Smooth muscle cell (in vitro differentiated cells): ENCODE measurements around the gene VWA1. TPM values are rescaled to one million over a fixed set of nuclear protein-coding genes. Genes with fewer than 3 reads are reported as not detected.
"Not testable (repeated sequence)": the region's sequence is repeated elsewhere in the genome, so short reads cannot be mapped to it uniquely, and the experiment has no call there.

Source experiments
- DNase-seq: peaks from one replicate; lab custom pipeline; 2025; ENCODE audit not compliant: unreplicated experiment; lab: John Stamatoyannopoulos, UW
- H2AFZ ChIP-seq: fragments of 200-600 bp; sonication (generic); 2 replicates; pipeline ENCODE4 v1.6.0; 2016; ENCODE audit warnings: antibody characterized with exemption, low read depth, mild to moderate bottlenecking
- H3F3A ChIP-seq: fragments of 200-600 bp; sonication (generic); 2 replicates; pipeline ENCODE4 v1.6.0; 2017; ENCODE audit warnings: antibody characterized with exemption, low read depth
- H3K27ac ChIP-seq: fragments of 200-600 bp; sonication (generic); 2 replicates; pipeline ENCODE4 v1.5.1; 2016; ENCODE audit warnings: low read depth, mild to moderate bottlenecking
- H3K27me3 ChIP-seq: fragments of 200-600 bp; sonication (generic); 2 replicates; pipeline ENCODE4 v1.6.1; 2016; ENCODE audit warnings: low read depth, mild to moderate bottlenecking
- H3K36me3 ChIP-seq: fragments of 200-600 bp; sonication (generic); 2 replicates; pipeline ENCODE4 v1.5.1; 2016; ENCODE audit warnings: low read depth
- H3K4me1 ChIP-seq: fragments of 200-600 bp; sonication (generic); 2 replicates; pipeline ENCODE4 v1.5.1; 2016; ENCODE audit warnings: low read depth
- H3K4me2 ChIP-seq: fragments of 200-600 bp; sonication (generic); 2 replicates; pipeline ENCODE4 v1.6.0; 2016; ENCODE audit warnings: mild to moderate bottlenecking
- H3K4me3 ChIP-seq: fragments of 200-600 bp; sonication (generic); 2 replicates; pipeline ENCODE4 v1.5.1; 2016; ENCODE audit warnings: mild to moderate bottlenecking
- H3K79me2 ChIP-seq: fragments of 200-600 bp; sonication (generic); 2 replicates; pipeline ENCODE4 v1.6.0; 2016; ENCODE audit warnings: low read depth, mild to moderate bottlenecking
- H3K9ac ChIP-seq: fragments of 200-600 bp; sonication (generic); 2 replicates; pipeline ENCODE4 v1.6.0; 2016; ENCODE audit warnings: low read depth
- H3K9me3 ChIP-seq: fragments of 200-600 bp; sonication (generic); replicated peaks from 2 replicates; pipeline ENCODE4 v1.5.1; 2016; ENCODE audit warnings: low read depth
- H4K20me1 ChIP-seq: fragments of 200-600 bp; sonication (generic); 2 replicates; pipeline ENCODE4 v1.6.0; 2016; ENCODE audit warnings: low read depth
- WGBS: methylation state at CpG from one replicate; pipeline ENCODE4 v1.1.7; 2016; ENCODE audit warnings: low lambda C conversion rate; 5-methylcytosine and 5-hydroxymethylcytosine counted together
- polyA plus RNA-seq: library from polyadenylated mRNA; unstranded; fragments of >200 nt; fragmentation: Nextera tagmentation; extraction: Ambion mirVana; gene quantifications from 2 replicates; pipeline ENCODE4 v1.2.1, GENCODE V29; 2016
- total RNA-seq: library from RNA; depleted of rRNA; stranded (reverse); fragments of >200 nt; gene quantifications from 2 replicates; pipeline ENCODE4 v1.2.3, GENCODE V29; 2014
- TF ChIP-seq, protein P1 (sequence below): fragments of 200-600 bp; sonication (generic); IDR thresholded peaks from 2 replicates; pipeline ENCODE4 v1.5.1; 2017; ENCODE audit warnings: borderline replicate concordance, mild to moderate bottlenecking, antibody characterized with exemption; ENCODE audit not compliant: insufficient read depth, poor library complexity, severe bottlenecking

The VWA1 gene
- total and polyA plus RNA-seq, 2 experiments from 2014 or later = 29.5 to 79.2 TPM

DNA sequence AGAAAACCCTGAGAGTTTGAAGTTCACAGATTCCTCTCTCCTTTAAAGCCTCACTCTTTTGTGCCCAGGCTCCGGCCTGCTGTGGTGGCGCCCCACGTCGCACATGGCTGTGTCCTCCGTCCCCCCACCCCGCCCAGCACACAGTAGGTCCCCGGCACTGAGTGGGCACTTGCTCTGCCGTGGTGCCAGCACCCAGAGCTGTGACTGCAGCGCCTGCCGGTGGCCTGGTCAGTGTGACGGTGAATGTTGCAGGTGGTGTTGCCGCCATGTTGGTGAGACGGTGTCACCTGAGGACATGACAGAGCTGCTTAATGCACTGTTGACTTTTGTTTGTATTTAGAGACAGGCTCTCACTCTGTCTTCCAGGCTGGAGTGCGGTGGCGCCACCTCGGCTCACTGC, 17.4 kb downstream of the VWA1 start:
- Histone ChIP-seq H4K20me1 (no peaks in the 10 kb centered on the region), H3K9me3 (no peaks in the 10 kb centered on the region), H3K4me1 (no peaks in the 10 kb centered on the region), H3K36me3 (no peaks in the 10 kb centered on the region), H3K4me2 (no peak overlapping the region), H3F3A (no peaks in the 10 kb centered on the region), H3K27ac (no peak overlapping the region), H3K79me2 (no peaks in the 10 kb centered on the region), H3K4me3 (no peak overlapping the region), H2AFZ (no peak overlapping the region), H3K9ac (no peak overlapping the region), H3K27me3 (no peaks in the 10 kb centered on the region)
- no peak for DNase-seq
- TF ChIP-seq, protein P1, sequence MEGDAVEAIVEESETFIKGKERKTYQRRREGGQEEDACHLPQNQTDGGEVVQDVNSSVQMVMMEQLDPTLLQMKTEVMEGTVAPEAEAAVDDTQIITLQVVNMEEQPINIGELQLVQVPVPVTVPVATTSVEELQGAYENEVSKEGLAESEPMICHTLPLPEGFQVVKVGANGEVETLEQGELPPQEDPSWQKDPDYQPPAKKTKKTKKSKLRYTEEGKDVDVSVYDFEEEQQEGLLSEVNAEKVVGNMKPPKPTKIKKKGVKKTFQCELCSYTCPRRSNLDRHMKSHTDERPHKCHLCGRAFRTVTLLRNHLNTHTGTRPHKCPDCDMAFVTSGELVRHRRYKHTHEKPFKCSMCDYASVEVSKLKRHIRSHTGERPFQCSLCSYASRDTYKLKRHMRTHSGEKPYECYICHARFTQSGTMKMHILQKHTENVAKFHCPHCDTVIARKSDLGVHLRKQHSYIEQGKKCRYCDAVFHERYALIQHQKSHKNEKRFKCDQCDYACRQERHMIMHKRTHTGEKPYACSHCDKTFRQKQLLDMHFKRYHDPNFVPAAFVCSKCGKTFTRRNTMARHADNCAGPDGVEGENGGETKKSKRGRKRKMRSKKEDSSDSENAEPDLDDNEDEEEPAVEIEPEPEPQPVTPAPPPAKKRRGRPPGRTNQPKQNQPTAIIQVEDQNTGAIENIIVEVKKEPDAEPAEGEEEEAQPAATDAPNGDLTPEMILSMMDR = no peak
- WGBS = 95% methylated on average over 16 of the region's 16 CpGs

DNA sequence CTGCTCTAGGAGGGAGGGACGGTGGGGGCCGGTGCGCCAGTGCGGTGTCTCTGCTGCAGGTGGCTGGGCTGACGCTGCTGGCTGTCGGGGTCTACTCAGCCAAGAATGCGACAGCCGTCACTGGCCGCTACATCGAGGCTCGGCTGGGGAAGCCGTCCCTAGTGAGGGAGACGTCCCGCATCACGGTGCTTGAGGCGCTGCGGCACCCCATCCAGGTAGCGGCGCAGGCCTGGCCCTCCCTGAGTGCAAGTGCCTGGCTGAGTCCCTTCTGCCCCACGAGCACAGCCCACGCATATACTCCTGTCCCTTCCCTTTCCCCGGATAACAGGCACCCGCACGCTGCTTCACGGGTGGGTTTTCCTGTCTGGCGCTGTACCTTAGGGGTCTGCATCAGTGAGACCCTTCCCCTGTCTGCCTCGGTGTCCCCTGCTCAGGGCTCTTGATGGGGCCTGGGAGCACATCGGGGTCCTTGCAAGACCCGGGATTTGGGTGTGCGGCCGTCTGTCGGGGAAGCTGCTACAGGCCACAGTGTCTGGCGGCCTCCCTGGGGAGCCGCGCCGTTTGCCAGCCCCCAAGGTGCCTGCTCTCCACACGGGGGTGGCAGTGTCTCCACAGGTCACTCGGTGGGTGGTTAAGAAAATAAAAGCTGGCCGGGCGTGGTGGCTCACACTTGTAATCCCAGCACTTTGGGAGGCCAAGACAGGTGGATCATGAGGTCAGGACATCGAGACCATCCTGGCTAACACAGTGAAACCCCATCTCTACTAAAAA, 19.0 kb downstream of the VWA1 start:
- H3K36me3 ChIP-seq, H4K20me1 ChIP-seq, H3K4me3 ChIP-seq, H3K9ac ChIP-seq, H2AFZ ChIP-seq, H3K79me2 ChIP-seq, H3K4me1 ChIP-seq, H3K27me3 ChIP-seq, DNase-seq, H3K27ac ChIP-seq, H3F3A ChIP-seq, H3K4me2 ChIP-seq, H3K9me3 ChIP-seq: not testable (repeated sequence)
- WGBS = 94% methylated on average over 39 of the region's 41 CpGs

DNA sequence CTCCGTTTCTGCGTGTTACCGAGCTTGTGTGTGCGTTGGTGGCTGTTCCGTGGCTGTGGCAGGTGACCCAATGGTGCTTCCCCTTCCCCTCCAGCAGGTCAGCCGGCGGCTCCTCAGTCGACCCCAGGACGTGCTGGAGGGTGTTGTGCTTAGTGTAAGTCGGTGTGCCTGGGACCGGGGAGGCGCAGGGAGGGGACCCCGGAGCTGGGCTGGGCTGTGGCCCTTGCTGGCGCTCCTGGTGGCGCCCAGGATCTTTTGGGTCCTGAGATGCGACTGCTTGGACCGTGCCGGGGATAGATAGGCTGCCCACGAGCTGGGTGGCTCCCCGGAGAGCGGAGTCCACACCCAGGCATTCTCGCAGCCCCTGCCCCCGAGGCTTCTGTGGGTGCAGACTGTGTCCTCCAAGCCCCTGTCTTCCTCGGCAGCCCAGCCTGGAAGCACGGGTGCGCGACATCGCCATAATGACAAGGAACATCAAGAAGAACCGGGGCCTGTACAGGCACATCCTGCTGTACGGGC, 19.9 kb downstream of the VWA1 start:
- Histone ChIP-seq H3K9ac (no peak overlapping the region), H3F3A (no peaks in the 10 kb centered on the region), H3K79me2 (no peaks in the 10 kb centered on the region), H3K27me3 (no peaks in the 10 kb centered on the region), H2AFZ (no peak overlapping the region), H3K4me2 (no peak overlapping the region), H3K9me3 (no peaks in the 10 kb centered on the region), H3K4me1 (no peaks in the 10 kb centered on the region), H3K36me3 (no peaks in the 10 kb centered on the region), H3K4me3 (no peak overlapping the region), H3K27ac (no peak overlapping the region), H4K20me1 (no peaks in the 10 kb centered on the region)
- no peak for DNase-seq
- 91% methylated on average over 28 of the region's 30 CpGs for WGBS
- TF ChIP-seq, protein P1 = no peak

DNA sequence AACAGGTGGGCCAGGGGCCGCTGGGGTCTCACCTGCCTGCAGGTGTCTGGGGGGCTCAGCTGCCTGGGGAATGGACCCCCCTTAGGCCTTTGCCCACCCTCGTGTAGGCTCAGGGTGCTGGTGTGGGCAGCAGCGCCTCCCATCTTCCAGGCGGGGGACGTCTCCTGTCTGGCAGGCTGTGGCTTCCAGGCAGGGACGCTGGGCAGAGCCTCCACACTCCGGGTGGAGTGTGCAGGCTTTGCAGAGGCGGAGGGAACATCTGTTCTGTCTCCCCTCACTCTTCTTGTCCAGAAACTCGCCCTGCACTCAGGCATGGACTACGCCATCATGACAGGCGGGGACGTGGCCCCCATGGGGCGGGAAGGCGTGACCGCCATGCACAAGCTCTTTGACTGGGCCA, 20.4 kb downstream of the VWA1 start:
- not testable (repeated sequence) for H3K4me3 ChIP-seq, H2AFZ ChIP-seq, H3K79me2 ChIP-seq, H3K4me1 ChIP-seq, H3K9me3 ChIP-seq, H3K9ac ChIP-seq, H3K27ac ChIP-seq, H3K36me3 ChIP-seq, H4K20me1 ChIP-seq, H3K4me2 ChIP-seq, DNase-seq, H3F3A ChIP-seq, H3K27me3 ChIP-seq
- 33% methylated on average over 1 of the region's 15 CpGs for WGBS

DNA sequence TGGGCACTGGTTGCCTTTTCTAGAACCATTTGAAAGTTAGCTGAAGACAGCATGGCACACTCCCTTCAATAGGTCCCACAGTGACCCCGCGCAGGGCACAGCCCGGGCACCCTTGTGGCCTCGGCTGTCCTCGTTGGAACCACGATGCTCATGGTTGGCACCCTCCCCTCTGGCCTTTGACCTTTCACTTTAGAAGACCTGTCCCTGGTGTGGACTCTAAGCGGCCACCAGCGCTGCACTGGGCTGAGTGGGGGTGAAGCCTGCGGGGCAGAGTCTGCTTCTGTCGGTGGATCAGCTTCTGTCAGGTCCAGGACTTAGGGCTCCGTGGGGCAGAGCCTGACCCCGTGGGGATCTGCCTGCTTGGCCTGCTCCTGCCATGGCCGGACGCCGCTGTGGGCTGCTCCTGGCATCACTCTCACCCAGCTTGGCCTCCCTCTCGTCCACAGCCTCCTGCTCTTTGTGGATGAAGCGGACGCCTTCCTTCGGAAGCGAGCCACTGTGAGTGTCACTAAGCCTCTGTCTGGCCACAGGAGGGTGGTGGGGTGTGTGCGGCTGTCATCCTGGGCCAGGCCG, 21.3 kb downstream of the VWA1 start:
- not testable (repeated sequence) for H3K4me1 ChIP-seq, H3K36me3 ChIP-seq, H3K4me2 ChIP-seq, DNase-seq, H3F3A ChIP-seq, H2AFZ ChIP-seq, H3K4me3 ChIP-seq, H3K9me3 ChIP-seq, H4K20me1 ChIP-seq, H3K27ac ChIP-seq, H3K27me3 ChIP-seq, H3K9ac ChIP-seq, H3K79me2 ChIP-seq
- 94% methylated on average over 19 of the region's 22 CpGs for WGBS

DNA sequence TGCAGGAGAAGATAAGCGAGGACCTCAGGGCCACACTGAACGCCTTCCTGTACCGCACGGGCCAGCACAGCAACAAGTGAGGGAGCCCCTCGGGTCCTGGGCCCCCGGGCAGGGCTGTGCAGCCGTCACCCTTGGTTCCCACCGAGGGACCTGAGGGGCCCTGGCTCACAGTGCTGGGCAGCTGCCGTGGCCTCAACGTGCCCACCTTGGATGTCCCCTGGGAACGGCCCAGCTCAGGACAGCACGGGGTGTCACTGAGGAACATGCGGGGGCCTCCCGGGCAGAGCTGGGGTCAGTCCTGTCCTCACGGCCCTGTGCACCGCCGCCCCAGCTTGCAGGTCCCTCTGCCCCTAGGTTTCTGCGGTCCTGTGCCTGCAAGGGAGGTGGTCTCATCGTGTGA, 23.7 kb downstream of the VWA1 start:
- not testable (repeated sequence) for H3K9ac ChIP-seq, H3K27ac ChIP-seq, H3K4me1 ChIP-seq, H2AFZ ChIP-seq, H3K4me3 ChIP-seq, H3K9me3 ChIP-seq, DNase-seq, H3K79me2 ChIP-seq, H3K4me2 ChIP-seq, H3K27me3 ChIP-seq, H3K36me3 ChIP-seq, H3F3A ChIP-seq, H4K20me1 ChIP-seq
- 96% methylated on average over 9 of the region's 19 CpGs for WGBS

DNA sequence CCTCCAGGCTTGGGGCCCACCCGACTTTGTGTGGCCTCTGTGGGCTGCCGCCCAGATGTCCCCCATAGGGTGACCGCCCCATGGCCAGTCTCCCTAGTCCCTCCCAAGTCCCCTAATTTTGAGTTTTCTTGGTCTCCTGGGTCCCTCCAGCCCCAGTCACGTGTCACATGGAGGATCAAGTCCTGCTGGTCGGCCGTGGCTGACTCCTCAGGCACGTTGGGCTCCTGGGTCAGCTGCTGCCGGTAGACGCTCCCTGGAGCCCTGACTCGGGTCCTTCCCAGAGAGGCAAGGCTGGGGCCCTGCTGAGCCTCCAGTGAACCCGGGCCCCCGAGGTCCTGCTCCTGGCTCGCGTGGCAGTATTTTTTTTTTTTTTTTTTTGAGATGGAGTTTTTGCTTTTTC, 24.2 kb downstream of the VWA1 start:
- not testable (repeated sequence) for H4K20me1 ChIP-seq, H3K79me2 ChIP-seq, H3K9ac ChIP-seq, H3K36me3 ChIP-seq, H3K4me1 ChIP-seq, H3K27ac ChIP-seq, H3K4me3 ChIP-seq, H3K27me3 ChIP-seq, H3K4me2 ChIP-seq, H3K9me3 ChIP-seq, H3F3A ChIP-seq, H2AFZ ChIP-seq, DNase-seq
- WGBS = 99% methylated on average over 14 of the region's 14 CpGs
